Stimulated activated CD4-positive, alpha-beta T cell treated with anti-CD3 and anti-CD28 coated beads, Interleukin-4, amount 100 ng/mL, for 1 hour (primary cell): ENCODE measurements around the gene ERCC2.
A peak's percentile ranks its signal among the peaks of the same experiment; 100 is the strongest.
"Not testable (repeated sequence)": the region's sequence is repeated elsewhere in the genome, so short reads cannot be mapped to it uniquely, and the experiment has no call there.

Source experiments
- DNase-seq: peaks from one replicate; pipeline ENCODE4 v3.0.0-alpha.2; 2020

The ERCC2 gene

GRCh38 chr19:45370410-45371204 lies at the start of gene ERCC2:
ERCC2 (minus strand) TSS chr19:45370573; CDS start chr19:45370540, 33 bp downstream.
- peak; percentile 99 for DNase-seq

DNA sequence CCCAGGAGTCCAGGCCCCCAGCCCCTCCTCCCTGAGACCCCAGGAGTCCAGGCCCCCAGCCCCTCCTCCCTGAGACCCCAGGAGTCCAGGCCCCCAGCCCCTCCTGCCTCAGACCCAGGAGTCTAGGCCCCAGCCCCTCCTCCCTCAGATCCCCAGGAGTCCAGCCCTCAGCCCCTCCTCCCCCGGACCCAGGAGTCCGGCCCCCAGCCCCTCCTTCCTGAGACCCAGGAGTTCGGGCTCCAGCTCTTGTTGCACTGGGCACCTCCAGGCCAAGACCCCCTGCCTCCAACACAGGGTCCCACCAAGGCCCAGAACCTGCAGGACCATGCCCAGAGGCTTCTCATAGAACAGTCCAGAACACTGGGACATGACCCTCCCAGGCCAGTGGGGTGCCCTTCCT lies 49.5 kb upstream of the ERCC2 start:
- no peak for DNase-seq

DNA sequence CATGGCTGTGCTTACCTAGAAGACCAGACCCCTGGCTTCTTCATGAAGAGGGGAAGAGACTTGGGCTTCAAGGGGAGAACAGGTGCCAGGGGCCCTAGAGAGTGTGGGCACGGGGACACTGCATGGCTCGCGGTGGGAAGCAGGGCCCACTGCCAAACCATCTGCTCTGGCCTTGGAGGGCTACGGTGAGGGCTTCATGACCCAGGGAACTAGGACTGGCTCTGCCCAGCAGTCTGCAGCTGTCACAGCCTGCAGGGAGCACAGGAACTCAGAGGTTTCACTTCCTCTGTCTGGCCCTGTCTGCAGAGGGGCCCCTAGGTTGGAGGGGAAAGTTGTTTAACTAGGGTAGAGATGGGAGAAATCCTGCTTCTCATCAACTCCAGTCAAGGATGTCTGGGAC lies 49.0 kb upstream of the ERCC2 start:
- no peak for DNase-seq

DNA sequence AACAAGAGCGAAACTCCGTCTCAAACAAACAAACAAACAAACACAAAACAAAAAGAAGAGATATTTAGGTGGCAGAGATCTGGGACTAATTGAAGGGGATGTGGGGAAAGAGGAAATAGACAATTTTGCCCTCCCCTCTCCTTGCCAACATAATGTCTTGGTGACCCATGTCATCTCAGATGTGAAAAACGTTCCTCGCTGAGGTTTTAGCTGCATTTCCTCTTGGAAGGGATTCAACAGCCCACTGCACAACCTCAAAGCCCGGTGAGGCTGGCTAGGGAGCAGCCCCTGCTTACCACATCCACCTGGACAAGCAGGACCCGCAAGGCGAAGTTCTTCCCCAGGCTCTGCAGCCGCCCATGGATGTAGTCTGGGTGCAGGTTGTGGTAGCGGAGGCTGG lies 48.4 kb upstream of the ERCC2 start:
- no peak for DNase-seq

DNA sequence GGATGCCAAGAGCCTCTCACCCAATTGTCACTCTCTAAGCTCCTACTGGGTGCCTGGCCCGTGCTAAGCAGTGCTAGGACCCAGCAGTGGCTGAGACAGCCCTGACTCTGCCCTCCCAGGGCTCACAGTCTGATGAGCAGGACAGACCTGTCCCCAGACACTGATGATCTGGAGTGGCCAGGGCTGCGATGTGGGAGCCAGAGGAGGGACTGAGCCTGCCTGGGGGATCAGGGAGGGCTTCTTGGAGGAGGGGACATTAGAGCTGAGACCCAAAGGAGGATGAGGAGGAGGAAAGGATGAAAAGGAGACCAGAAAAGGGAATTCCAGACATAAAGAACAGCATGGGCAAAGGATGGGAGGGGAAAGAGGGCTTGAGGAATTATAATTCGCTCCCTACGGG lies 46.8 kb upstream of the ERCC2 start:
- DNase-seq = no peak

DNA sequence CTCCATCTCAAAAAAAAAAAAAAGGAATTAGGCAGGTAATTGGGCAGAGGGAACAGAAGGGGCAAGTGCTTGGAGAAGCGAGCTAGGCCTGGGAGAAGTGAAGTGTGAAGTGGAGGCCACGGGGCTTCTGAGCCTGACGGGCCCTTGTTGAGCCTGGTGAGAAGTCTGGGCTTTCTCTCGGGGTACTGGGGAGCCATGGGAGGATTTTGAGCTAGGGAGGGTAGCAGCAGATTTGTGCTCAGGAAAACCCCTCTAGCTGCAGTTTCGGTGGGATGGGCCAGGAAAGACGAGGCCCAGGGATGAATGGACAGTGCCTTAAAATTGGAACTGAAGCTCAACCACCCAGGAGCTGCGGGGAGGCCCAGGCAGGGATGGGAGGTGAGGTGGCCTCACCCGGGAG lies 44.1 kb upstream of the ERCC2 start:
- DNase-seq = no peak

GRCh38 chr19:45413497-45413896 lies 43.1 kb upstream of the ERCC2 start:
- no peak for DNase-seq

DNA sequence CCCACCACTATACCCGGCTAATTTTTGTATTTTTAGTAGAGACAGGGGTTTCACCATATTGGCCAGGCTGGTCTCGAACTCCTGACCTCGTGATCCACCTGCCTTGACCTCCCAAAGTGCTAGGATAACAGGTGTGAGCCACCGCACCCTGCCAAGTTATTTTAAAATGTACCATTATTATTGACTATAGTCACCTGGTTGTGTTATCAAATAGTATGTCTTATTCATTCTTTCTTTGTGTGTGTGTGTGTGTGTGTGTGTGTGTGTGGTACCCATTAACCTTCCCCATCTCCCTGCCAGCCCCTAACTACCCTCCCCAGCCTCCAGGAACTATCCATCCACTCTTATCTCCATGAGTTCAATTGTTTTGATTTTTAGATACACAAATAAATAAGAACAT lies 40.0 kb upstream of the ERCC2 start:
- not testable (repeated sequence) for DNase-seq

DNA sequence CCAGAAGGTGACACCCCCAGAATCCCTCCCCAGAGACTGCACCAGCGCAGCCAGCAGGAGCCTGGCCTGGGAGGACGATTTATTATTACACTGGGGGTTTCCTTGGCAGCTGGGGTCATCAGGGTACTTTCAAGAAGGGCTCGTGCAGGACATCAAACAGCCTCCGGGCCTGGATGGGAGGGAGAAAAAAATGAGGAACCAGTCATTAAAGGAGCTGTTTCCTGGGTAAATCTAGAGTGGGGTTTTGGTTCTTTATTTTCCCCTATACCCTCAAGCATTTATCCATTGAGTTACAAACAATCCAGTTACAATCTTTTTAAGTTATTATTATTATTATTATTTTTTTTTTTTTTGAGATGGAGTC lies 39.2 kb upstream of the ERCC2 start:
- no peak for DNase-seq

GRCh38 chr19:45408830-45409556 lies 38.6 kb upstream of the ERCC2 start:
- no peak for DNase-seq

DNA sequence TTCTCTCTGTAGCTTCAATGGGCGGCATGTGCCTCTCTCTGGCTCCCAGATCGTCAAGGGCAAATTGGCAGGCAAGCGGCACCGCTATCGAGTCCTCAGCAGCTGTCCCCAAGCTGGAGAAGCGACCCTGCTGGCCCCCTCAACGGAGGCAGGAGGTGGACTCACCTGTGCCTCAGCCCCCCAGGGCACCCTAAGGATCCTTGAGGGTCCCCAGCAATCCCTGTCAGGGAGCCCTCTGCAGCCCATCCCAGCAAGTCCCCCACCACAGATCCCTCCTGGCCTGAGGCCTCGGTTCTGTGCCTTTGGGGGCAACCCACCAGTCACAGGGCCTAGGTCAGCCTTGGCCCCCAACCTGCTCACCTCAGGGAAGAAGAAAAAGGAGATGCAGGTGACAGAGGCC lies 37.7 kb upstream of the ERCC2 start:
- DNase-seq = no peak

DNA sequence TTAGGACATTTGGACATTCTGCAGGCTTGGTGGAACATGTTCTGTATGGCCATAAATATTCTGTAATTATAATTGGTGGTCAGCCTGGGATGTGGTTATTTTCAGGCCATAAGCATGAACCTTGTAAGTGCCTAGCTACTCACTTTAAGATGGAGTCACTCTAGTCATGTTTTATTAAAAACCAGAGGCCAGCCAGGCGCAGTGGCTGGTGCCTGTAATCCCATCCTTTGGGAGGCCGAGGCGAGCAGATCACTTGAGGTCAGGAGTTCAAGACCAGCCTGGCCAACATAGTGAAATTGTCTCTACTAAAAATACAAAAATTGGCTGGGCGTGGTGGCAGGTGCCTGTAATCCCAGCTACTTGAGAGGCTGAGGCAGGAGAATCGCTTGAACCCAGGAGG lies 37.2 kb upstream of the ERCC2 start:
- DNase-seq = not testable (repeated sequence)

DNA sequence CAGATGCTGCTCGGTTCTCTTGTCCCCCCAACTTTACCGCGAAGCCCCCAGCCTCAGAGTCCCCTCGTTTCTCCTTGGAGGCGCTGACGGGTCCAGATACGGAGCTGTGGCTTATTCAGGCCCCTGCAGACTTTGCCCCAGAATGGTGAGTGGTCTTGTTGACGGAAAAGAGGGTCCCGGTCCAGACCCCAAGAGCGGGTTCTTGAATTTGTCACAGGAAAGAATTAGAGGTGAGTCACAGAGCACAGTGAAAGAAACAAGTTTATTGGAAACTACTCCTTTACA lies 36.7 kb upstream of the ERCC2 start:
- no peak for DNase-seq

DNA sequence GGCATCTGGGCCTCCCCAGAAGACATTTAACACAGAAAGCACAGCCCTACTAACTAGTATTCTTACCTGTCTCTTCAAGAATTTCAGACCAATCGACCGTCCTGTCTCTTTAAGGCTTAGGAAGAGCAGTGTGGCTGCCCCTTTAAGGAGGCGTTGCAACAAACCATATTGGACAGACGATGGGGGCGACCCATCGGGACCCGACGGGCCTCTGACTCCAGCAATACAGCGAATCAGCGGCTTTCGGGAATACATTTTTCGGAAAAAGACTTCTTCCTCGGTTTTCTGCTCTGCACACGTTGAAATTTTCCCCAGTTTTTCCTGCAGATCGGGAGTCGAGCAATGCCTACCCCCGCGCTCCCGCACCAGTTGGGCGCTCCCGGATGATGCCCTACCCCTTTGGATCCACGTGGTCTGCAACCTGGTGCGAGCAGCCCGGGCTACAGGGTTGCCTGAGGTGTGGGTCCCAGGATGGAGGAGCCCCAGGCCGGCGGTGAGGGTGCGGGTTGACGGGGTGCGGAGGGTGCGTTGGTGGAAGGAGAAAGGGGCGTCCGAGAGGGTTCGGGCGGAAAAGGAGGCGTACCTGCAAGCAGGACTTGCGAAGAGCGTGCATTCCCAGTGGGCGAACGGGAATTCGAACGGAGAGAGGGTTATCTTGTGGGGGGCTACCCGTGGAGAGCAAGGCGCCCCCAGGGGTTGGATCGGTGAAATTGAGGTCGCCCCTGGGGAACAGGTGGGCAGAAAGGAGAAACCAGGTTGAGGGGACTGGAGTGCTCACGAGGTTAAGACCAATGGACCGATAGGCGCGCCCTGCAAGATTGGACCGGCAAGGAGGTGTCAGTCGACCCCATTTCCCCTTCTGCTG lies 36.1 kb upstream of the ERCC2 start, which contains the start of gene POLR1G:
Gene POLR1G (plus strand): TSS at position 419 of the 865 bp plus-strand sequence. CDS start 53 bp downstream, at position 472.
- DNase-seq = peak; percentile 79

DNA sequence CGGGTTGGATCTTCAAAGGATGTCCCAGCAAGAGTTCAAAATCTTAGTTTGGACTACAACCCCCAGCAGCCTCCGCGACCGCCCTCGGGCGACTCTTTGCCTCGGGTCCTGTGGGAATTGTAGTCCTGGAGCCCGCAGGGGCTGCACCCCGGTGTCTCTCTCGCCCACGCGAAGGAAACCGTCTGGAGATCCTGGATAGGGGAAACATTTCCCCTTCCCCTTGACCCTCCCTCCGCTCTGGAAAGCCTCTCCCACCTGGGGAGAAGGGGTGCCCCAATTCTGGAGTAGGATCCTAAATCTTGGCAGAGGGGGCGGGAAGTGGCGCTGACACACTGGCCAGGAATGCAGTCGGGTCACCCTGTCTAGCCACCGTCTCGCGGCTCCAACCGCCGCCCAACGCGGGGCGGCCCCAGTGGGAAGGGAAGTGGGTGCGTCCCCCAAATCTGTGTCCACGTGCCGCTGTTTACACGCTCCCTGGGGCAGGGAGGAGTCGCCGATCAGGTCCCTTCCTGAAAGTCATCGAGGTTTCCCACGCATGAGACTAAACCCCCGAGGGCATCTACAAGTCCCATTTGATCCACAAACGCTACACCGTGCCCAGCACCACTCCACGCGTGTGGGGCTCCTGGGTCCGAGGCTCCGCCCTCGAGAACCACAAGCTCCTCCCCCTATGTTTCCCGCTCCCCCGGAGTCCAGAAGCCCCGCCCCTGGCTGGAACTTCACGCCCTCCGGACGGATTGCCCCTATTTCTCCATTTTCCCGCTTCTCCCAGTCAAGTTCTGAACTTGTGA lies 35.3 kb upstream of the ERCC2 start:
- DNase-seq = peak; percentile 83

- peak; percentile 52 for DNase-seq
Measured at GRCh38 chr19:45404557-45405434, 34.4 kb upstream of the ERCC2 start, which contains the start of gene PPP1R13L. PPP1R13L (minus strand) TSS chr19:45405069; CDS start chr19:45398318, 6,751 bp downstream.

- DNase-seq = peak; percentile 66
Measured at GRCh38 chr19:45403781-45404556, 33.6 kb upstream of the ERCC2 start.

DNA sequence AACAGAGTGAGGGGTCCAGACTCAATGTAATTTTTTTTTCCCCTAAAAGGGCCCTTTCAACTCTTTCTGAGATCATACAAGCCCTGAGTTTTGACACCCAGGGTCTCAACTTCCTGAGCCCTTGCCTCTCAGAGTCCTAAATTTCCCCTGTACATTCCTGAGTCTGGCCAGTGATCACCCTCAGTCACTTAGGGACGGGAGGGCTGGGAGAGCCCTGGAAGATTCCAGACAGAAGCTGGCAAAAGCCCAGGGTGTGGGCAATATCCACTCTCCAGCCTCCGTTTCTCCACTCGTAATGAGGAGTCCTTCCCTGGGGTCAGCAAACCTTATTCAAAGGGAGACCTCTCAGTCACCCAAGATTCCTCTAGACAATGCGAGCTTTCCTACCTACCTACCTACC lies 32.9 kb upstream of the ERCC2 start:
- DNase-seq = no peak

DNA sequence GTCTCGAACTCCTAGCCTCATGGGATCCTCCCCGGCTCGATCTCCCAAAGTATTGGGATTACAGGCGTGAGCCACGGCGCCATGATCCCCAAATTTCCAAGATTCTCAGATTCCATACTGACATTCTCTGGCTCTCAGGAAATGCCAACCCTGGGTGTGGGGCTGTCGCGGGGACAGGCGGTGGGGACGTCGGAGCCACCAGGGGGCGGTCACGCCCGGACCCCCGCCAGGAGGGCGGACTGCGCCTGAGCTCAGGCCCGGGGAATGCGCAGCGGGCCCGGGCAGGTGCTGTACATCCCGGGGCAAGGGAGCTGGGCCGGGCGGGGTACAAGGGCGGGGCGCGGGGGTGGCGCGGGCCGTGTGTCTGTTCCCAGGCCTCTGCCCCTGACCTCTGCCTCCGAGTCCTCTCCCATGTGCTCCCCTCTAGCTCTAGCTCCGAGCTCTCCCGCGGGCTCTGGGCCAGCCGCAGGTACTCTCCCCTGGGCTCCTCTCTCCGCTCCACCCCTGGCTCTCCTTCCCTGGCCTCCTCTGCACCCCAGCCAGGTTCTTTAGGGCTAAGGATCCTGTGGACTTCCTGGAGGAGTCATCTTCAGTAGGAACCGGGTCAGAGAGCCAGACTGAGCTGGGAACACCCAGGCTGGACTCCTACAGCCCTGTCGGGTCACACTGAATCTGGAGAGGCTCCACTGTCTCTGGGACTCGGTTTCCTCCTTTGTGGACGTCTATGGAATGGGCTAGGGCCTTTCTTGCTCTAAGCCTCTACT lies 32.1 kb upstream of the ERCC2 start:
- DNase-seq = peak; percentile 45

DNA sequence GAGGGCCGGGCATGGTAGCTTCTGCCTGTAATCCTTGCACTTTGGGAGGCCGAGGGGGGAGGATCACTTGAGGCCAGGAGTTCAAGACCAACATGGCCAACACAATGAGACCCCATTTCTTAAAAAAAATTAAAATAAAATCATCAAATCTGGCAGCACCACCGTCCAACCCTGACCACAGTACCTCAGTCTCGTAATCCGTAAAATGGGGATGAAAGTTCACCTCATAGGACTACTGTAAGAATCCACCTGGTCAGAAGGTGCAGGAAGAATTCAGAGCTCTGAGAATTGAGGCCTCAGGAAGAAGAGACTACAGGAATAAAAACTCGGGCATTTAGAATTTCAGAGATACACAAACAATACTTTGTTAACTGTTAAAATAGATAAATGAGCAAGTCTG lies 31.4 kb upstream of the ERCC2 start:
- no peak for DNase-seq
